Ishikawa (cell line): ENCODE results near the gene SLC28A3.

Experiments
- CEBPB ChIP-seq: IDR thresholded peaks from 2 replicates; pipeline ENCODE4 v1.6.1; 2012
- TF ChIP-seq, protein P1 (sequence below): IDR thresholded peaks from 2 replicates; pipeline ENCODE4 v1.6.1; 2012; ENCODE audit warnings: low read depth, mild to moderate bottlenecking

DNA sequence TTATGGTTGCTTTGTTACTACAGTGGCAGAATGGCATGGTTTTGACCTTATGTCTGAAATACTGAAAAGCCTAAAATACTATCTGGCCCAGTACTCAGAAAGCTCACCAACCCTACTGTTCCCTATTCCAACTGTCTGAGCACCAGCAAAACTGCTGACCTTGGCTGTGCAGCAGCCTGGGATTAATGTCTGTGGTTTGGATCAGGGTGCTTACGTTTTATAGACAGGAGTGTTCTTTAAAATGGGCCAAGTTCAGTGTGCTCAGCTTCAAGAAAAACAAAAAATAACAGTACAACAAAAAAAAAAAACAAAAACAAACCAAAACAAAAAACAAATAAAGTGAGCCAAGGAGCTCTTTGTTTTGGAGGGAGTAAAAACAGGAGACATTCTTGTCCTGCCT lies 36.4 kb downstream of the SLC28A3 start:
- TF ChIP-seq, protein P1, sequence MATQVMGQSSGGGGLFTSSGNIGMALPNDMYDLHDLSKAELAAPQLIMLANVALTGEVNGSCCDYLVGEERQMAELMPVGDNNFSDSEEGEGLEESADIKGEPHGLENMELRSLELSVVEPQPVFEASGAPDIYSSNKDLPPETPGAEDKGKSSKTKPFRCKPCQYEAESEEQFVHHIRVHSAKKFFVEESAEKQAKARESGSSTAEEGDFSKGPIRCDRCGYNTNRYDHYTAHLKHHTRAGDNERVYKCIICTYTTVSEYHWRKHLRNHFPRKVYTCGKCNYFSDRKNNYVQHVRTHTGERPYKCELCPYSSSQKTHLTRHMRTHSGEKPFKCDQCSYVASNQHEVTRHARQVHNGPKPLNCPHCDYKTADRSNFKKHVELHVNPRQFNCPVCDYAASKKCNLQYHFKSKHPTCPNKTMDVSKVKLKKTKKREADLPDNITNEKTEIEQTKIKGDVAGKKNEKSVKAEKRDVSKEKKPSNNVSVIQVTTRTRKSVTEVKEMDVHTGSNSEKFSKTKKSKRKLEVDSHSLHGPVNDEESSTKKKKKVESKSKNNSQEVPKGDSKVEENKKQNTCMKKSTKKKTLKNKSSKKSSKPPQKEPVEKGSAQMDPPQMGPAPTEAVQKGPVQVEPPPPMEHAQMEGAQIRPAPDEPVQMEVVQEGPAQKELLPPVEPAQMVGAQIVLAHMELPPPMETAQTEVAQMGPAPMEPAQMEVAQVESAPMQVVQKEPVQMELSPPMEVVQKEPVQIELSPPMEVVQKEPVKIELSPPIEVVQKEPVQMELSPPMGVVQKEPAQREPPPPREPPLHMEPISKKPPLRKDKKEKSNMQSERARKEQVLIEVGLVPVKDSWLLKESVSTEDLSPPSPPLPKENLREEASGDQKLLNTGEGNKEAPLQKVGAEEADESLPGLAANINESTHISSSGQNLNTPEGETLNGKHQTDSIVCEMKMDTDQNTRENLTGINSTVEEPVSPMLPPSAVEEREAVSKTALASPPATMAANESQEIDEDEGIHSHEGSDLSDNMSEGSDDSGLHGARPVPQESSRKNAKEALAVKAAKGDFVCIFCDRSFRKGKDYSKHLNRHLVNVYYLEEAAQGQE = no peak
- no peak for TF ChIP-seq CEBPB
